A673 (cell line): Measurements from ENCODE around the gene LRP1B. TPM values are rescaled to one million over a fixed set of nuclear protein-coding genes. Genes with fewer than 3 reads are reported as not detected.
A peak's percentile ranks its signal among the peaks of the same experiment; 100 is the strongest.

Experiments used
- BruUV-seq: library from RNA; stranded (reverse); fragments of 400-500 nt; replicated peaks from 2 replicates; lab custom pipeline; 2021; lab: Mats Ljungman, UMichigan
- CTCF ChIA-PET: fragments of 300-600 bp; sonication (Branson Sonifier 250); formaldehyde crosslinking; loops from one replicate; lab custom pipeline; 2022; ENCODE audit warnings: antibody characterized with exemption; lab: Charles Lee
- POLR2A ChIA-PET: fragments of 300-600 bp; sonication (Branson Sonifier 250); formaldehyde crosslinking; loops from one replicate; lab custom pipeline; 2022; ENCODE audit warnings: antibody characterized with exemption; ENCODE audit not compliant: low non-redundant PET; lab: Charles Lee
- DNase-seq: peaks from one replicate; pipeline ENCODE4 v3.0.0-alpha.2; 2015; ENCODE audit warnings: low spot score
- H3K27ac ChIP-seq: fragments of 200-600 bp; sonication (generic); 2 replicates; pipeline ENCODE4 v1.5.1; 2016; ENCODE audit warnings: mixed run types, low read depth, mild to moderate bottlenecking, mixed read lengths, antibody characterized with exemption, low read length; ENCODE audit not compliant: poor library complexity, severe bottlenecking
- H3K27me3 ChIP-seq: fragments of 200-600 bp; sonication (generic); replicated peaks from 2 replicates; pipeline ENCODE4 v1.6.1; 2017; ENCODE audit warnings: mixed run types, low read depth, mild to moderate bottlenecking, mixed read lengths, antibody characterized with exemption, low read length; ENCODE audit not compliant: insufficient read depth, poor library complexity
- H3K36me3 ChIP-seq: fragments of 200-600 bp; sonication (generic); 2 replicates; pipeline ENCODE4 v1.6.1; 2016; ENCODE audit warnings: mixed run types, mild to moderate bottlenecking, mixed read lengths, antibody characterized with exemption, low read length; ENCODE audit not compliant: insufficient read depth, poor library complexity, severe bottlenecking
- H3K4me1 ChIP-seq: fragments of 200-600 bp; sonication (generic); 2 replicates; pipeline ENCODE4 v1.6.1; 2017; ENCODE audit warnings: mixed run types, mild to moderate bottlenecking, mixed read lengths, antibody characterized with exemption, low read length; ENCODE audit not compliant: insufficient read depth, poor library complexity, severe bottlenecking
- H3K4me3 ChIP-seq: fragments of 200-600 bp; sonication (generic); 2 replicates; pipeline ENCODE4 v1.5.1; 2016; ENCODE audit warnings: low read depth, mixed run types, mild to moderate bottlenecking, mixed read lengths, low read length; ENCODE audit not compliant: poor library complexity, severe bottlenecking
- H3K9me3 ChIP-seq: fragments of 200-600 bp; sonication (generic); 2 replicates; pipeline ENCODE4 v1.6.1; 2016; ENCODE audit warnings: mixed run types, low read depth, mild to moderate bottlenecking, mixed read lengths, antibody characterized with exemption, low read length; ENCODE audit not compliant: poor library complexity, severe bottlenecking
- CTCF ChIP-seq: fragments of 300-800, 200-600 bp; sonication (generic); conservative IDR thresholded peaks from 2 replicates; pipeline ENCODE4 v1.5.1; 2017; ENCODE audit warnings: low read depth, mild to moderate bottlenecking, antibody characterized with exemption, low read length, moderate library complexity, mixed read lengths
- EZH2 ChIP-seq: fragments of 200-600 bp; sonication (generic); IDR thresholded peaks from 2 replicates; pipeline ENCODE4 v1.6.1; 2017; ENCODE audit warnings: borderline replicate concordance, low read depth, mild to moderate bottlenecking, mixed read lengths, antibody characterized with exemption, low read length; ENCODE audit not compliant: poor library complexity, severe bottlenecking
- intact Hi-C: fragments of 100-400 bp; cut with micrococcal nuclease; formaldehyde crosslinking; loops from one replicate; pipeline ENCODE4 v1.10.0; 2022; ENCODE audit not compliant: unreplicated experiment
- total RNA-seq: library from RNA; stranded (reverse); gene quantifications from 2 replicates; pipeline ENCODE4 v1.2.3, GENCODE V29; 2021

The LRP1B gene
- total RNA-seq, 1 experiment from 2014 or later, result 9.9 TPM

- Histone ChIP-seq H3K27me3 (no peaks in the 10 kb centered on the region), H3K27ac (no peak overlapping the region), H3K36me3 (no peaks in the 10 kb centered on the region), H3K9me3 (no peaks in the 10 kb centered on the region), H3K4me3 (no peak overlapping the region), H3K4me1 (peaks cover 70% of the 10 kb centered on the region)
- no TSS peak for BruUV-seq
- TF ChIP-seq EZH2, result no peak
- TF ChIP-seq CTCF, result no peak
- intact Hi-C loops, result no loop called here
- DNase-seq, result peak; percentile 38
- ChIA-PET CTCF (no interaction called here), POLR2A (interaction anchor here (0.8 kb wide), 1 partner anchor 92 kb away, joined by 7 read pairs; no protein-coding TSS in a partner anchor)
Measured at GRCh38 chr2:142040556-142040955, 90.3 kb downstream of the LRP1B start.

DNA sequence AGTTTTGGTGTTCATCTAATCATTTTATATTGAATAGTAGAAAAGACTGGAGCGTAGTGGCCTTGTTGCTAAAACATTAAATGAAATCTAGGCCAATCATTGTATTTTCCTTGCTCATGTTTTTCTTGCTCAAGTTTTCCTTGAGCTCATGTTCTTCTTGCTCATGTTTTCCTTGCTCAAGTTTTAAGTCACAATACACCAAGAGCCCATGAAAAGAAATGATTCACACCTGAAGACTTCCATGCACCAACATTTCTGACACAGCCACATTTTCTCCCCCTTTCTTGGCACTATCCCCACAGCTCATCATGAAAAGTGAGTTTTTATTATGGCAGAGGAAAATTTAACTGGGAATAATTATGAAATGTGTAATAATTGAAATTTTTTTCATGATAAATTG, 92.0 kb downstream of the LRP1B start:
- POLR2A ChIA-PET, result no interaction called here
- H3K4me3 ChIP-seq, result no peak overlapping the region
- DNase-seq, result no peak
- H3K36me3 ChIP-seq, result no peaks in the 10 kb centered on the region
- peak overlapping the region; percentile 11 for H3K27ac ChIP-seq
- no TSS peak for BruUV-seq
- no peaks in the 10 kb centered on the region for H3K9me3 ChIP-seq
- CTCF ChIA-PET, result no interaction called here
- intact Hi-C loops, result loop anchor here (5.0 kb wide), 1 partner anchor 73 kb away; no protein-coding TSS in a partner anchor
- H3K27me3 ChIP-seq, result no peaks in the 10 kb centered on the region
- TF ChIP-seq CTCF, result no peak
- no peak for TF ChIP-seq EZH2
- peaks cover 55% of the 10 kb centered on the region for H3K4me1 ChIP-seq

GRCh38 chr2:142037744-142038143, 93.1 kb downstream of the LRP1B start:
- POLR2A ChIA-PET, result no interaction called here
- Histone ChIP-seq H3K9me3 (no peaks in the 10 kb centered on the region), H3K36me3 (no peaks in the 10 kb centered on the region), H3K4me1 (peaks cover 61% of the 10 kb centered on the region), H3K4me3 (no peak overlapping the region), H3K27me3 (no peaks in the 10 kb centered on the region), H3K27ac (peak overlapping the region; percentile 70)
- intact Hi-C loops, result loop anchor here (5.0 kb wide), 1 partner anchor 75 kb away; no protein-coding TSS in a partner anchor
- CTCF ChIA-PET, result no interaction called here
- DNase-seq, result peak; percentile 78
- TF ChIP-seq CTCF (peak; percentile 60), EZH2 (no peak)
- no TSS peak for BruUV-seq
